NCI-H187 treated with DMSO at 0.1 percent for 48 hours (cell line): ENCODE measurements around the gene DNAAF5.
"Not testable (repeated sequence)": the region's sequence is repeated elsewhere in the genome, so short reads cannot be mapped to it uniquely, and the experiment has no call there.

Source experiments
- DNase-seq: peaks from one replicate; lab custom pipeline; 2025; lab: John Stamatoyannopoulos, UW

Gene DNAAF5

DNA sequence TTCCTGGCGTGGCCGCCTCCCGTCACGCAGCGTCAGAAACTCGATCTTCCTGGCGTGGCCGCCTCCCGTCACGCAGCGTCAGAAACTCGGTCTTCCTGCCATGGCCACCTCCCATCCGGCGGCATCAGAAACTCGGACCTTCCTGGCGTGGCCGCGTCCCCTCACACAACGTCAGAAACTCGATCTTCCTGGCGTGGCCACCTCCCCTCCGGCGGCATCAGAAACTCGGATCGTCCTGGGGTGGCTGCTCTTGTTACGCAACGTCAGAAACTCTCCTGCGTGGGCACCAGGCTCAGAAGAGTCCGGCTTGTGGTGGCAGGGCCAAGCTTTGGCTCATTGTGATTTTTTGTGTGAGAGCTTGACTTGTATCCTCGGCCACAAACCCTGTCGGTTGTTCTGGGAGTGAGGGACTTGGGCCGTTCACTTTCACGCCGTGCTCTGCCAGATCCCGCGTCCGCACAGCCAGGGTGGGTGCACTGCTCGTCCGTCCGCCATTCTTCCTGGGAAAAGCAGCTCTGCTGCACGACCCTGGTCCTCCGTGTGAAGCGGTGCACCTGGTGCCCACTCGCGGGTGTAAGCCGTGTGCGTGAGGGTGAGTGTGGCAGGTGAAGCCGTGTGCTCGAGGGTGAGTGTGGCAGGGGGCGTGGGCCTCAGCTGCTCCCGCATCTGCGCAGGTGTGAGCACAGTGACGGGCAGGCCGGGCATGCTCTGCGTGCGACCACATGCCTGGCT, 56.4 kb downstream of the DNAAF5 start:
- DNase-seq, result no peak

DNA sequence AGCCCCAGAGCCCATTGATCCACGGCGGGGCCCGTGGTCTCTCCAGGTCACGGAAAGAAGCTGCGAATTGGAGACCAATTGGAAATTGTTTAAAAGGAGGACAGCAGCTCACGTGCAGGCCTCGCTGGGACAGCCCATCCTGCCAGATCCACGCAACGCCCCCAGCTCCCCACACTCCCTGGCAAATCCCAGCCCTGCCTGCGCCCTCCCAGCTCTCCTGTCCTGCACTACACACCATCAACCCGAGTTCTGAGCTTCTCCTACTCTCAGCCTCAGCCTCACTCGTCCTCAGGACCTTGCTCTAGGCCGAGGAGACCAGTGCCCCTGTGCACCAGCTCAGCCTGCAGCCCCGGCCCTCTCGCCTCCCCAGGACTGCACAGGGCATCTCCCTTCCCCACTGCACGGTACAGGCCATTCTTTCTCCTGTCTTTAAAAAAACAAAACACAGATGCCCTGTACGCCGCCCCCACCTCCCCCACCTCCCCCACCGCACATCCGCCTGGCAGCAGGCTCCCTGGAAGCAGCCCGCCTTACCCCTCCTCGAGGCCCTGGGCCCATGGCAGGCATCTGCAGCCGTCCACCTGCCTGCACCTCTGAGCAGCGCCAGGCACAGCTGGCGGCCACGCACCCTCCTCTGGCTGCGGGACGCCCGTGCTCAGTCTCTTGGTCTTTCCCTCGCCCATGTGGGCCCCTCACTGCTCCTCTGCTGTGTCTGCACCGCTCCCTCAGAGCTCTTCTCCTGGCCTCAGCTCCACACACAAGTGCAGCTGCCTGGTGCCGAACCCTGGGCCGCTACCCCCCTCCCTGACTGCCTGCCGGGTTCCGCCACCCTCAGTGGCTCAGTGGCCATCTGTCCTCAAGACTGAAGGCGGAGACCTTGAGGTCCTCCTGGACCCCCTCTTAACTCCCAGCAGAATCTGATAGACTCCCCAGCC, 57.3 kb downstream of the DNAAF5 start:
- no peak for DNase-seq

DNA sequence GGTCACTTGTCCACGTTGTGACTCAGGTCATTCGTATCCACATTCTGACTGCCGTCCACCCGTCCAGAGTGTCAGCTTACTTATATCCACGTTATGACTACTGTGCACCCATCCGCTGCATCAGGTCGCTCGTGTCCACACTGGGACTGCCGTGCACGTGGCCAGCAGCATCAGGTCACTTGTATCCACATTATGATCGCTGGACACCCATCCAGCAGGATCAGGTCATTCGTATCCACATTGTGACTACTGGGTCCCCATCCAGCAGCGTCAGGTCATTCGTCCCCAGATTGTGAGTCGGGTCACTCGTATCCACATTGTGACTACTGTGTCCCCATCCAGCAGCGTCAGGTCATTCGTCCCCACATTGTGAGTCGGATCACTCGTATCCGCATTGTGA, 58.5 kb downstream of the DNAAF5 start:
- no peak for DNase-seq

- DNase-seq, result no peak
Observed at GRCh38 chr7:785416-785815, 58.9 kb downstream of the DNAAF5 start.

- no peak for DNase-seq
Observed at GRCh38 chr7:786472-787255, 60.2 kb downstream of the DNAAF5 start.

DNA sequence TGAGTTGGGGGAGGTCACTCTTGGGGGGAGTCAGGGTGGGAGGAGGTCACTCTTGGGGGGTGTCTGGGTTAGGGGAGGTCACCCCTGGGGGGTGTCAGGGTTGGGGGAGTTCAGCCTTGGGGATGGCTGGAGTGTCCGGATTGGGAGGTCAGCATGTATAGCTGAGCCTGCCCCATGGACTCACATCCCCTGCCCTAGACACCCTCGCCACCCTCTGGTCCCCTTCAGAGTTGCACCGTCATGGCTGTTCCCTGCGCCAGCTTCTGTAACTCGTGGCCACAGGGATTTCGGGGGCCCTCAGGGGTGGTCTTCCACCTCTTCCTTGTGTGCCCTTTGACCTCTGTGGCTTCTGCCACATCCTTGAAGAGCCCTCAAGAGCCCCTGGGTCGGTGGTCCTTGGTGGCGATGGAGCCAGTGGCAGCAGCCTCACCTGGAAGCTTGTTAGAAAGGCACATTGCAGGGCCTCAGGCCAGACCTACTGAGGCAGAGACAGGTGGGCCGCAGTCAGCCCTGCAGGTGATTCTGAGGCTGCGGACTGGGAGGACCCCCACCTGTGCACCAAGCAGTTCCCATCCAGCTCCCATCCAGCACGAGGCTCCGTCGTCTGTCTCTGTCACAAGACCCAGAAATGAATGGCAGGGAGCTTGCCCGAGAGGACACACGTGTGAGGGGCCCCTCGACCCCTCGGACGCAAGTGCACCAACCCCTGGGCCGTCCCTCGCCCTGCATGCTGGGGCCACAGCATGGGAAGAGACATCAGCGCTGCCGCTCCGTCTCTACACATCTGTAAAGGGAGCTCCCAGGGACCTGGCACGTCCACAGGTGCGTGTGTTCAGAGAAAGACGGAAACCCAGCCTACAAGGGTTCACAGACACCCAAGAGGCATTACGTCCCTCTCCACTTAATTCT, 61.1 kb downstream of the DNAAF5 start:
- no peak for DNase-seq

- no peak for DNase-seq
Observed at GRCh38 chr7:791519-791918, 65.0 kb downstream of the DNAAF5 start.

GRCh38 chr7:794207-794606, 67.7 kb downstream of the DNAAF5 start:
- no peak for DNase-seq

DNA sequence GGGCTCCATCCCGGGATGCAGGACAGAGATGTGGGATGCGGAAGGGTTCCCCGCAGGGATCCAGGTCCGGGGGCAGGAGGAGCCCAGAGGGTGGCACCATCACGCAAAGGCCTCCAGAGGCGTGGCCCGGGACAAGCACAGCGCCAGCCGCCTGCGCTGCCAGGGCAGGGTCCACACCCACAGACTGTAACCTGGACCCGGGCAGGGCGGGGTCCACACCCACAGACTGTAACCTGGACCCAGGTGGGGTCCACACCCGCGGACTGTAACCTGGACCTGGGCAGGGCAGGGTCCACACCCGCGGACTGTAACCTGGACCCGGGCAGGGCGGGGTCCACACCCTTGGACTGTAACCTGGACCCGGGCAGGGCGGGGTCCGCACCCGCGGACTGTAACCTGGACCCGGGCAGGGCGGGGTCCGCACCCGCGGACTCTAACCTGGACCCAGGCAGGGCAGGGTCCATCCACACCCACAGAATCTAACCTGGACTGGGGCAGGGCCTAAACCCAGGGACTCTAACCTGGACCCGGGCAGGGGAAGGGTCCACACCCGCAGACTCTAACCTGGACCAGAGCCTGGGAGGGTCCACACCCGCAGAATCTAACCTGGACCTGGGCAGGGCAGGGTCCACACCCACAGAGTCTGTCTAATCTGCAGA, 68.3 kb downstream of the DNAAF5 start:
- no peak for DNase-seq

- not testable (repeated sequence) for DNase-seq
Observed at GRCh38 chr7:796434-797169, 70.1 kb downstream of the DNAAF5 start.

GRCh38 chr7:798921-799470, 72.5 kb downstream of the DNAAF5 start:
- no peak for DNase-seq

GRCh38 chr7:800692-801091, 74.2 kb downstream of the DNAAF5 start:
- no peak for DNase-seq

DNA sequence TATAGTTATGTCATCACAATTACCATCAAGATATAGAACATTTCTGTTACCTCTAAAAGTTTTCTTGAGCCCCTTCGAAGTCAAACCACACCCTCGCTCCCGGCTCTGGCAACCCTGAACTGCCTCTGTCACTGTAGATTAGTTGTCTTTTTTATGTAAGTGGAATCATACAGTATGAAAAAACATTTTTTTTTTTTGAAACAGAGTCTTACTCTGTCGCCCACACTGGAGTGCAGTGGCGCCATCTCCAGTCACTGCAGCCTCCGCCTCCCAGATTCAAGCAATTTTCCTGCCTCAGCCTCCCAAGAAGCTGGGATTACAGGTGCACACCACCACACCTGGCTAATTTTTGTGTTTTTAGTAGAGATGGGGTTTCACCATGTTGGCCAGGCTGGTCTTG, 74.9 kb downstream of the DNAAF5 start:
- DNase-seq, result not testable (repeated sequence)

- DNase-seq, result no peak
Observed at GRCh38 chr7:801940-802381, 75.5 kb downstream of the DNAAF5 start.

DNA sequence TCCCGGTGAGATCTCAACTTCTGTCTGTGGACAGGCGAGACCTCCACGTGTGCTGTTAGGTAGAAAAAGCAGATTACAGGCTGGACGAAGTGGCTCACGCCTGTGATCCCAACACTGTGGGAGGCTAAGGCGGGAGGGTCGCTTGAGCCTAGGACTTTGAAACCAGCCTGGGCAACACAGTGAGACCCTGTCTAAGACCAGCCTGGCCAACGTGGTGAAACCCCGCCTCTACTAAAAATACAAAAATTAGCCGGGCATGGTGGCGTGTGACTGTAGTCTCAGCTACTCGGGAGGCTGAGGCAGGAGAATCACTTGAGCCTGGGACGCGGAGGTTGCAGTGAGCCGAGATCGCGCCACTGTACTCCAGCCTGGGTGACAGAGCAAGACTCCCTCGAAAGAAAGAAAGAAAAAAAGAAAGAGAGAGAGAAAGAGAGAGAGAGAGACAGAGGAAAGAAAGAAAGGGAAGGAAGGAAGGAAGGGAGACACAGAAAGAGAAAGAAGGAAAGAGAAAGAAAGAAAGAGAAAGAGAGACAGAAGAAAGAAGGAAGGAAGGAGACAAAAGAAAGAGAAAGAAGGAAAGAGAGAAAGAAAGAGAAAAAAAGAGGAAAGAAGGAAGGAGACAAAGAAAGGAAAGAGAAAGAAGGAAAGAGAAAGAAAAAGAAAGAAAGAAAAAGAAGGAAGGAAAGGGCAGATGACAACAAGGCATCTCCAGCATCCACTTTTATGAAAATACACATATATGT, 76.2 kb downstream of the DNAAF5 start:
- no peak for DNase-seq

DNA sequence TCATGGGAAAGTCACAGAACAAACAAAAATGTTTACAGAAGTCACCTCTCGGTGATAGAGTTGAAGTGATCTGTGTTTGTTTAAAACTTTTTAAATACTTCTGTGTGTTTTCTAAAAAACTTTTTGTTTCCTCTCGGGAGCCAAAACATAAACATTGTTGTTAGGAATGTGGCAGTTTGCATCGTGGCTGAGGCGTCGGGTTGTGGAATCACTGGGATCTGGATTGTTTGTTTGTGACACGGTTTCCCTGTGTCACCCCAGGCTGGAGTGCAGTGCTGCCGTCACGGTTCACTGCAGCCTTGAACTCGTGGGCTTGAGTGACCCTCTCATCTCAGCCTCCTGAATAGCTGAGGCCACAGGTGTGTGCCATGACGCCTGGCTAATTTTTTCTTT, 76.7 kb downstream of the DNAAF5 start:
- no peak for DNase-seq

- DNase-seq, result not testable (repeated sequence)
Observed at GRCh38 chr7:803796-804195, 77.3 kb downstream of the DNAAF5 start.

DNA sequence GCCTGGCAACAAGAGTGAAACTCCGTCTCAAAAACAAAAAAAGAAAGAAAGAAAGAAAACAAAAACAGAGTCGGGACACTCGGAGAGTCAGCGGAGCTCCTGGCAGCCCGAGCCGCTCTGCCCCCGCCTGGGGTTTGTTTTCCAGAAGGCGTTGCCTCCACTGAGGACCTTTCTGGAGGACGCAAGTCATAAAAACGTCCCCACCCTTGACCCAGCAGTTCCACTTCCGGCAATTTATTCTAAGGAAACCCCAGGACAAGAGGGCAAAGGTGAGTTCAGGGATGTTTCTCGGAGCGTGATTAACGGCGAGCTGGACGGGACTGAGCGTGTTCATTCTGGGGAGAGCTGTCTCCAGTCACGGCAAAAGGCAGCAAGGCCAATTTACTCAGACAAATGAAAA, 78.8 kb downstream of the DNAAF5 start:
- no peak for DNase-seq
